ENCODE results near the gene IGLON5.

- TF ChIP-seq CTCF (IDR thresholded peaks at IDR 0.05; ENCODE audit: low read depth, low read length) (no peak), MAX (IDR thresholded peaks at IDR 0.05; ENCODE audit: low read depth, low read length) (no peak)
Measured at GRCh38 chr19:51294211-51294976, 17.1 kb upstream of the IGLON5 start.

All from NB4 (cell line).